OCI-LY7 (cell line): ENCODE results near the gene MEOX1.

ENCODE experiments used
- CTCF ChIP-seq: fragments of 200-600 bp; sonication (generic); conservative IDR thresholded peaks from 2 replicates; pipeline ENCODE4 v1.5.1; 2014; ENCODE audit warnings: mild to moderate bottlenecking, antibody characterized with exemption, low read length, moderate library complexity, mixed read lengths
- EZH2phosphoT487 ChIP-seq: fragments of 200-600 bp; sonication (generic); IDR thresholded peaks from 2 replicates; pipeline ENCODE4 v1.6.1; 2018; ENCODE audit warnings: low read depth, borderline replicate concordance, mild to moderate bottlenecking, mixed run types, antibody characterized with exemption, low read length, moderate library complexity, mixed read lengths

- no peak for TF ChIP-seq CTCF
- no peak for TF ChIP-seq EZH2phosphoT487
Measured at GRCh38 chr17:43671755-43672519, 10.2 kb upstream of the MEOX1 start.
